Measurements from ENCODE around the gene FASTK.

Gene FASTK

GRCh38 chr7:151114151-151115090, 33.8 kb upstream of the FASTK start:
- TF ChIP-seq, protein P1, sequence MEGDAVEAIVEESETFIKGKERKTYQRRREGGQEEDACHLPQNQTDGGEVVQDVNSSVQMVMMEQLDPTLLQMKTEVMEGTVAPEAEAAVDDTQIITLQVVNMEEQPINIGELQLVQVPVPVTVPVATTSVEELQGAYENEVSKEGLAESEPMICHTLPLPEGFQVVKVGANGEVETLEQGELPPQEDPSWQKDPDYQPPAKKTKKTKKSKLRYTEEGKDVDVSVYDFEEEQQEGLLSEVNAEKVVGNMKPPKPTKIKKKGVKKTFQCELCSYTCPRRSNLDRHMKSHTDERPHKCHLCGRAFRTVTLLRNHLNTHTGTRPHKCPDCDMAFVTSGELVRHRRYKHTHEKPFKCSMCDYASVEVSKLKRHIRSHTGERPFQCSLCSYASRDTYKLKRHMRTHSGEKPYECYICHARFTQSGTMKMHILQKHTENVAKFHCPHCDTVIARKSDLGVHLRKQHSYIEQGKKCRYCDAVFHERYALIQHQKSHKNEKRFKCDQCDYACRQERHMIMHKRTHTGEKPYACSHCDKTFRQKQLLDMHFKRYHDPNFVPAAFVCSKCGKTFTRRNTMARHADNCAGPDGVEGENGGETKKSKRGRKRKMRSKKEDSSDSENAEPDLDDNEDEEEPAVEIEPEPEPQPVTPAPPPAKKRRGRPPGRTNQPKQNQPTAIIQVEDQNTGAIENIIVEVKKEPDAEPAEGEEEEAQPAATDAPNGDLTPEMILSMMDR (IDR thresholded peaks at IDR 0.05; ENCODE audit: low read depth, low read length, missing control alignments) = no peak
- no peak for DNase-seq (ENCODE audit: low read depth)
- H3K4me3 ChIP-seq (ENCODE audit: low read depth, low read length) = no peak overlapping the region; the same call in 1 of the 2 replicates

GRCh38 chr7:151113344-151114150, 32.9 kb upstream of the FASTK start:
- H3K4me3 ChIP-seq (ENCODE audit: low read depth, low read length) = no peak overlapping the region
- no peak for DNase-seq (ENCODE audit: low read depth)
- TF ChIP-seq, protein P1 (IDR thresholded peaks at IDR 0.05; ENCODE audit: low read depth, low read length, missing control alignments) = no peak

- H3K4me3 ChIP-seq (ENCODE audit: low read depth, low read length) = no peak overlapping the region
- DNase-seq (ENCODE audit: low read depth) = no peak
- TF ChIP-seq, protein P1 (IDR thresholded peaks at IDR 0.05; ENCODE audit: low read depth, low read length, missing control alignments) = peak; percentile 86
Observed at GRCh38 chr7:151110941-151111645, 30.5 kb upstream of the FASTK start.

- DNase-seq (ENCODE audit: low read depth) = no peak
- TF ChIP-seq, protein P1 (IDR thresholded peaks at IDR 0.05; ENCODE audit: low read depth, low read length, missing control alignments) = no peak
- H3K4me3 ChIP-seq (ENCODE audit: low read depth, low read length) = no peak overlapping the region
Observed at GRCh38 chr7:151110236-151110940, 29.8 kb upstream of the FASTK start.

DNA sequence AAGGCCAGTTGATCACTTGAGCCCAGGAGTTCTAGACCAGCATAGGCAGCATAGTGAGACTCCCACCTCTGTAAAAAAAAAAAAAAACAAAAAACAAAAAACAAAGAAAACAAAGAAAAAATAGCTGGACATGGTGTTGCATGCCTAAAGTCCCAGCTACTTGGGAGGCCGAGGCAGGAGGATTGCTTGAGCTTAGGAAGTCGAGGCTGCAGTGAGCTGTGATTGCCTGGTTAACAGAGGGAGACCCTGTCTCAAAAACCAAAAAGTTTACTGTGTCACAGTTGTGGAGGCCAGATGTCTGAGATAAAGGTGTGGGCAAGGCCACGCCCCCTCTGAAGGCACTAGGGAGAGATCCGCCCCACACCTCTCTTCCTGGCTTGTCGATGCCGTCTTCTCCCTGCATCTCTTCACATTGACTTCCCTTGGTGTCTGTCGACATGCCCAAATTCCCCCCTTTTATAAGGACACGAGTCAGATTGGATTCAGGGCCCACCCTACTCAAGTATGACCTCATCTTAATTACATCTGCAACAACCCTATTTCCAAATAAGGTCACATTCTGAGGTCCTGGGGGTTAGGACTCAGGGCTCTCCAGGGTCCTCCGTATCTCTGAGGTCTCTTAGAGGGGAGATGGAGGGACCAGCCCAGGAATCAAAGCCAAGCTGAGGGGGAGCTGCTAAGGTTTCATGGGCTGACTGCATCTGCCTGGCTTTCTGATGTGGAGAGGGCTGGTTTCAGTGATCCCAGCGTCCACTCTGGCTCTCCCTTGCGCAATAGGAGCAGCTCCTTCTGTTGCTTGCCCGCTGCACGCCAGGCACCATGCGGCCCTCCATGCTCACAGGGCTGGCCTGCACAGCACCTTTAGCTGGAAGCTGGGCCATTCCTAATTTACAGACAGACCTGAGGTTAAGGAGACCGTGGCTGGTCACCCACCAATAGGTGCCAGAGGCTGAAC, 28.8 kb upstream of the FASTK start:
- no peak overlapping the region for H3K4me3 ChIP-seq (ENCODE audit: low read depth, low read length)
- DNase-seq (ENCODE audit: low read depth) = no peak
- TF ChIP-seq, protein P1 (IDR thresholded peaks at IDR 0.05; ENCODE audit: low read depth, low read length, missing control alignments) = no peak

All from GM12864 (cell line).